ENCODE results near the gene ANKS1B.

GRCh38 chr12:99201906-99202645 is 782.7 kb downstream of the ANKS1B start:
- TF ChIP-seq POLR2A (IDR thresholded peaks at IDR 0.05; ENCODE audit: low read length), result no peak
- TF ChIP-seq GATA1 (IDR thresholded peaks at IDR 0.05; ENCODE audit: low read depth, low read length), result no peak

Measured in erythroblast (primary cell).